Measurements from ENCODE around the gene NFU1.

Gene NFU1

GRCh38 chr2:69436938-69437750, at the start of gene NFU1 (continued):
- TF ChIP-seq ZBTB11 (tag by site-specific recombination; conservative IDR thresholded peaks at IDR 0.05; ENCODE audit: low read depth) (peak; percentile 16; the same call in 1 of the 2 replicates), ZNF488 (tag by site-specific recombination; IDR thresholded peaks at IDR 0.05) (no peak), PRDM10 (tag by site-specific recombination; IDR thresholded peaks at IDR 0.05) (peak; percentile 89), ZFP69B (tag by site-specific recombination; IDR thresholded peaks at IDR 0.05) (no peak), MEIS1 (CRISPR knock-in tag; IDR thresholded peaks at IDR 0.05; ENCODE audit: borderline replicate concordance) (no peak), ZNF692 (tag by site-specific recombination; IDR thresholded peaks at IDR 0.05) (0 out of 2 replicates have a peak, but pooled peaks have one; percentile 37), PRDM6 (tag by site-specific recombination; IDR thresholded peaks at IDR 0.05) (no peak), ZNF548 (tag by site-specific recombination; IDR thresholded peaks at IDR 0.05) (no peak), ZNF18 (tag by site-specific recombination; IDR thresholded peaks at IDR 0.05) (no peak), ZNF664 (tag by site-specific recombination; IDR thresholded peaks at IDR 0.05) (no peak), ZNF146 (tag by site-specific recombination; IDR thresholded peaks at IDR 0.05) (0 out of 2 replicates have a peak, but pooled peaks have one; percentile 4), ZNF596 (tag by site-specific recombination; IDR thresholded peaks at IDR 0.05) (no peak), GLIS1 (tag by site-specific recombination; IDR thresholded peaks at IDR 0.05) (0 out of 2 replicates have a peak, but pooled peaks have one; percentile 20), ZNF830 (tag by site-specific recombination; IDR thresholded peaks at IDR 0.05; ENCODE audit: low read depth) (no peak), ZNF16 (tag by site-specific recombination; IDR thresholded peaks at IDR 0.05; ENCODE audit: low read depth) (no peak), GFI1B (tag by site-specific recombination; IDR thresholded peaks at IDR 0.05) (no peak), YY1 (tag by site-specific recombination; IDR thresholded peaks at IDR 0.05) (peak; percentile 90), ZBTB8A (tag by site-specific recombination; IDR thresholded peaks at IDR 0.05) (peak; percentile 32; the same call in 1 of the 2 replicates), ZNF10 (tag by site-specific recombination; IDR thresholded peaks at IDR 0.05) (no peak), OSR2 (tag by site-specific recombination; IDR thresholded peaks at IDR 0.05) (no peak), ZSCAN5A (tag by site-specific recombination; IDR thresholded peaks at IDR 0.05) (0 out of 2 replicates have a peak, but pooled peaks have one; percentile 44), ZNF48 (tag by site-specific recombination; IDR thresholded peaks at IDR 0.05) (no peak)
